Activated CD4-positive, alpha-beta T cell treated with anti-CD3 and anti-CD28 coated beads for 36 hours (primary cell): ENCODE measurements around the gene GFOD1. TPM values are rescaled to one million over a fixed set of nuclear protein-coding genes. Genes with fewer than 3 reads are reported as not detected.

ENCODE experiments used
- ATAC-seq: fragments of 200-7000 bp; cut with Tn5 transposase; one replicate; pipeline ENCODE4 v1.10.0; 2021; ENCODE audit warnings: mild to moderate bottlenecking, moderate library complexity
- CTCF ChIA-PET: fragments of 350-600 bp; sonication (Branson Sonifier 250); formaldehyde crosslinking; loops from one replicate; lab custom pipeline; 2021; ENCODE audit warnings: antibody characterized with exemption; lab: Charles Lee
- POLR2A ChIA-PET: fragments of 350-600 bp; sonication (Branson Sonifier 250); formaldehyde crosslinking; loops from one replicate; lab custom pipeline; 2021; ENCODE audit warnings: antibody characterized with exemption, inconsistent platforms; lab: Charles Lee
- DNase-seq: peaks from one replicate; pipeline ENCODE4 v3.0.0-alpha.2; 2020
- H3K27ac Mint-ChIP-seq: one replicate; pipeline ENCODE4 v1.8.0; 2021; ENCODE audit warnings: mixed read lengths
- H3K27me3 Mint-ChIP-seq: one replicate; pipeline ENCODE4 v1.8.0; 2021; ENCODE audit warnings: mixed read lengths
- H3K36me3 Mint-ChIP-seq: one replicate; pipeline ENCODE4 v1.8.0; 2021; ENCODE audit warnings: low read depth, mixed read lengths
- H3K4me1 Mint-ChIP-seq: one replicate; pipeline ENCODE4 v1.8.0; 2021; ENCODE audit warnings: mixed read lengths
- H3K4me3 Mint-ChIP-seq: one replicate; pipeline ENCODE4 v1.8.0; 2021; ENCODE audit warnings: mild to moderate bottlenecking, moderate library complexity, mixed read lengths
- H3K9me3 Mint-ChIP-seq: one replicate; pipeline ENCODE4 v1.8.0; 2021; ENCODE audit warnings: low read depth, mixed read lengths
- intact Hi-C, 2 experiments: fragments of 100-400 bp; cut with DNase I in 1 of 2; cut with micrococcal nuclease in 1 of 2; formaldehyde crosslinking; loops; one replicate each; pipeline versions ENCODE4 v1.14.2 to v1.15.1; 2022 to 2024; cut with DNase I, micrococcal nuclease
- total RNA-seq, 2 experiments: library from RNA; stranded (reverse); gene quantifications; one replicate each; pipeline ENCODE4 v1.2.3, GENCODE V29; 2021

GFOD1 gene
- total RNA-seq, 2 experiments from 2014 or later, result 4.2 to 5.8 TPM

- ChIA-PET POLR2A (no interaction called here), CTCF (interaction anchor here (0.7 to 1.3 kb wide), 2 partner anchors 66 to 94 kb away, joined by 3 to 7 read pairs; no protein-coding TSS in a partner anchor)
- DNase-seq (no peak), ATAC-seq (no peak)
- intact Hi-C loops, result no loop called here
- Mint-ChIP-seq H3K4me3 (no peak overlapping the region), H3K36me3 (no peaks in the 10 kb centered on the region), H3K27me3 (peaks cover 5% of the 10 kb centered on the region), H3K9me3 (no peaks in the 10 kb centered on the region), H3K27ac (no peak overlapping the region), H3K4me1 (peaks cover 53% of the 10 kb centered on the region)
These were observed 64.1 kb downstream of the GFOD1 start for GRCh38 chr6:13423252-13423651.

GRCh38 chr6:13422681-13423221, 64.6 kb downstream of the GFOD1 start:
- intact Hi-C loops, result no loop called here
- POLR2A ChIA-PET, result no interaction called here
- H3K27me3 Mint-ChIP-seq, result peaks cover 5% of the 10 kb centered on the region
- DNase-seq, result no peak
- H3K4me3 Mint-ChIP-seq, result no peak overlapping the region
- no peak for ATAC-seq
- no peaks in the 10 kb centered on the region for H3K9me3 Mint-ChIP-seq
- no peaks in the 10 kb centered on the region for H3K36me3 Mint-ChIP-seq
- CTCF ChIA-PET, result interaction anchor here (0.7 to 1.3 kb wide), 2 partner anchors 65 to 94 kb away, joined by 3 to 7 read pairs; no protein-coding TSS in a partner anchor
- no peak overlapping the region for H3K27ac Mint-ChIP-seq
- H3K4me1 Mint-ChIP-seq, result peaks cover 48% of the 10 kb centered on the region

DNA sequence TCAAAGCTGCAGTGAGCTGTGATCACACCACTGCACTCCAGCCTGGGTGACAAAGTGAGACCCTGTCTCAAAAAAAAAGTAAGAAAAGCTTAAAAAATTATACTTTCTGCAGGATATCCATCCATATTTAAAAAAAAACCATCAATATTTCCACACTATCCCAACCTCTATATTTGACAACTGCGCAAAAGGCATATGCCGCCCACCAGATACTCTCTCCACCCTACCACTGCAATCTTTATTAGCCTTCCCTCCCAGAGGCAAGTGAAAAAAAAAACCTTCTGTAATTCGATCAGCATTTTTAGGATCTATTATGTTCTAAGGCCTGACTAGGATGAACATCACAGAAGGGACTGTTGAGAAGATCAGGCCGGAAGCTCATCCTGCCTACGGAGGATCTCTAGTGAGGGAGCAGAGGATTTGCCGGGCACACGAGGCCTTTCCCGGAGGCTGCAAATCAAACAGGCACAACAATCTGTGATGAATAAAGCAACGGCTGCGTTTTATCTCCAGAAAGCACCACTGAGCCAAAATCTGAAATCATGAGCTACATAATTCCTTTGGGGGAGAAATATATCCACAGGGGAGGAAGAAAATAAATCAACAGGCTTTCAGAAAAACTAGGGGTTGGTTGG, 65.9 kb downstream of the GFOD1 start:
- no peaks in the 10 kb centered on the region for H3K36me3 Mint-ChIP-seq
- intact Hi-C loops, result no loop called here
- DNase-seq (no peak), ATAC-seq (no peak)
- ChIA-PET POLR2A (interaction anchor here (0.6 kb wide), 1 partner anchor 20 kb away, joined by 3 read pairs; no protein-coding TSS in a partner anchor), CTCF (interaction anchor here (0.5 to 0.9 kb wide), 3 partner anchors 8 to 222 kb away, joined by 3 read pairs; no protein-coding TSS in a partner anchor)
- H3K27ac Mint-ChIP-seq, result no peak overlapping the region
- no peaks in the 10 kb centered on the region for H3K9me3 Mint-ChIP-seq
- peaks cover 5% of the 10 kb centered on the region for H3K27me3 Mint-ChIP-seq
- H3K4me1 Mint-ChIP-seq, result peaks cover 36% of the 10 kb centered on the region
- no peak overlapping the region for H3K4me3 Mint-ChIP-seq

DNA sequence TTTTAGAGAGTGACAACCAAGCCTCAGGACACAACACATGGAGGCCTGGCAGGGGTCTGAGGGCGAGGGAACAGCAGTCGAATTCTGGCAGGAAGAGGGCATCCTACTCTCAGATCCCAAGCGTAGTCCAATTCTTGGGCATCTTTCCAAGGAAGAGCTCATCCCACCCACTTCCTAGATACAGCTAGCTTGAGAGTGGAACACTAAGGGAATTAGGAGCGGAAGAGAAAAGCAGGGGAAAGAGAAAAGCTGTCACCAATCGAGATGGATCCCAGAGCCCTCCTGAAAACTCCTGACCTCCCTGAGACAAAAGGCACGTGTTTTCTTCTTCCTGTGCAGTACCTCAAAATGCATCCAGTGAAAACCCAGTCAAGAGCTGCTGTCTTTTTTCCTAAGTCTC, 67.1 kb downstream of the GFOD1 start:
- H3K9me3 Mint-ChIP-seq, result peaks cover 4% of the 10 kb centered on the region
- no peak overlapping the region for H3K4me3 Mint-ChIP-seq
- ATAC-seq (no peak), DNase-seq (no peak)
- ChIA-PET CTCF (interaction anchor here (0.7 to 1.4 kb wide), 2 partner anchors 57 to 110 kb away, joined by 3 read pairs; no protein-coding TSS in a partner anchor), POLR2A (no interaction called here)
- H3K27ac Mint-ChIP-seq, result no peak overlapping the region
- intact Hi-C loops, result no loop called here
- H3K4me1 Mint-ChIP-seq, result peaks cover 24% of the 10 kb centered on the region
- peaks cover 5% of the 10 kb centered on the region for H3K27me3 Mint-ChIP-seq
- H3K36me3 Mint-ChIP-seq, result no peaks in the 10 kb centered on the region

DNA sequence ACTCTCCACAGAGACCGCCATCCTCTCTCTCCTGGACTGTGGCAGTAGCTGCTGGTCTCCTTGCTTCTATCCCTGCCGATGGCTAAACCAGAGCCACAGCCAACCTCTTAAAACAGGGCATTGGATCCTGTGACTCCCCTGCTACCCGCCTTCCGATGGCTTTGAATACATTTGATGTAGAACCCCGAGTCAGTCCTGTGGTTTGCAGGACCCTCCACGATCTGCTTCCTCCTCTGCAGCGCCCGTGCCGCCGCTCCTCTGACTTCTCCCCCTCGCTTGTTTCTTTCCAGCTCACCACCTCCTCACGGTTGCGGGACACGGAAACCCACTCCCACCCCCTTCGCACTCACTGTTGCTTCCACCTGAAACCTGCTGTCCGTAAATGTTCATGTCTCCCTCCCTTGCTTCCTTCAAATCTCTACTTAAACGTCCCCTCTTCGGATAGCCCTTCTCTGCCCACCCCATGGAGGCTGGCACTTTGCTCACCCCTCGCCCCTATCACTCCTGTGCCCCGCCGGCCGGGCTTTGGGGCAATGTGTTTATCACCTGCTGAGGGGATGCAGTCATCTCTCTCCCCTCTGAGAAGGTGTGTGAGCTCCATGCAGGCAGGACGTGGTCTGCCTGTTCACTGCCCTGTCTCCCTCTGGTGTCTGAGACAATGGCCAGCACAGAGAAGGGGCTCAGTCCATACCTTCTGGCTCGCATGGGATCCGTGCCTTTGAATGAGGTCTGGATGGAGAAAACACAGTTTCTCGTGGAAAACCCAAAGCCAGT, 67.8 kb downstream of the GFOD1 start:
- Mint-ChIP-seq H3K4me1 (peaks cover 20% of the 10 kb centered on the region), H3K27ac (no peak overlapping the region), H3K27me3 (peaks cover 5% of the 10 kb centered on the region), H3K9me3 (peaks cover 4% of the 10 kb centered on the region), H3K4me3 (no peak overlapping the region), H3K36me3 (no peaks in the 10 kb centered on the region)
- ATAC-seq (peak; percentile 42), DNase-seq (no peak)
- ChIA-PET POLR2A (no interaction called here), CTCF (interaction anchor here (0.5 to 1.4 kb wide), 3 partner anchors 48 to 1398 kb away, joined by 3 to 6 read pairs (median 3); no protein-coding TSS in a partner anchor)
- intact Hi-C loops, result no loop called here

DNA sequence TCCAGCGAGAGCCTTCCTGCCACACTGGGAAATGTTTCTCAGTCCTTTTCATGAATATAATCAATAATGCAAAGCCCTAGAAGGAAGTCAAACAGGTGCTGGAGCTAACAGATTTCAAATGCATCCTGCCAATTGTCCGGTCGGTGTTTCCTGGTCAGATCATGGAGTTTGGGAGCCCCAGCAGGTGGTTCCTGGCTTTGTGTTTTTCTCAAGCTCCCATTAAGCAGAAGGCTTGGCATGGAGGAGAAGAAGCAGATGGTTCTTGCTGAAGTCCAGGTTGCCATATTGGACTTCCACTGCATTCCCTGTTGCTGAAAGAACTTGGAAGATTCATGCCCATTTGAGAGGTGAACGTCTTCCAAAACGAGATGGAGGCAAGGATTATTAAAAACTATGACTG, 68.6 kb downstream of the GFOD1 start:
- Mint-ChIP-seq H3K36me3 (no peaks in the 10 kb centered on the region), H3K4me1 (peaks cover 20% of the 10 kb centered on the region), H3K4me3 (no peak overlapping the region), H3K27me3 (peaks cover 5% of the 10 kb centered on the region), H3K9me3 (peaks cover 4% of the 10 kb centered on the region), H3K27ac (no peak overlapping the region)
- POLR2A ChIA-PET, result no interaction called here
- ATAC-seq (no peak), DNase-seq (no peak)
- intact Hi-C loops, result no loop called here
- CTCF ChIA-PET, result interaction anchor here (0.5 to 1.5 kb wide), 4 partner anchors 11 to 1397 kb away, joined by 3 to 6 read pairs (median 4); no protein-coding TSS in a partner anchor

GRCh38 chr6:13417954-13418353, 69.4 kb downstream of the GFOD1 start:
- Mint-ChIP-seq H3K4me3 (no peak overlapping the region), H3K9me3 (peaks cover 4% of the 10 kb centered on the region), H3K4me1 (peaks cover 17% of the 10 kb centered on the region), H3K27ac (no peak overlapping the region), H3K36me3 (no peaks in the 10 kb centered on the region), H3K27me3 (peaks cover 5% of the 10 kb centered on the region)
- ATAC-seq (no peak), DNase-seq (no peak)
- intact Hi-C loops, result no loop called here
- POLR2A ChIA-PET, result no interaction called here
- CTCF ChIA-PET, result interaction anchor here (0.8 to 1.5 kb wide), 3 partner anchors 10 to 68 kb away, joined by 3 to 4 read pairs (median 3); no protein-coding TSS in a partner anchor

- H3K27ac Mint-ChIP-seq, result no peak overlapping the region
- H3K9me3 Mint-ChIP-seq, result peaks cover 4% of the 10 kb centered on the region
- DNase-seq (no peak), ATAC-seq (no peak)
- CTCF ChIA-PET, result interaction anchor here (0.8 to 1.5 kb wide), 3 partner anchors 10 to 68 kb away, joined by 3 to 4 read pairs (median 3); no protein-coding TSS in a partner anchor
- peaks cover 17% of the 10 kb centered on the region for H3K4me1 Mint-ChIP-seq
- no peak overlapping the region for H3K4me3 Mint-ChIP-seq
- intact Hi-C loops, result no loop called here
- POLR2A ChIA-PET, result no interaction called here
- no peaks in the 10 kb centered on the region for H3K36me3 Mint-ChIP-seq
- peaks cover 5% of the 10 kb centered on the region for H3K27me3 Mint-ChIP-seq
These were observed 70.0 kb downstream of the GFOD1 start for GRCh38 chr6:13417431-13417830.

- CTCF ChIA-PET, result interaction anchor here (2.1 kb wide), 1 partner anchor 77 kb away, joined by 5 read pairs; no protein-coding TSS in a partner anchor
- Mint-ChIP-seq H3K27ac (no peak overlapping the region), H3K36me3 (no peaks in the 10 kb centered on the region)
These were observed 72.1 kb downstream of the GFOD1 start for GRCh38 chr6:13415283-13415682.

GRCh38 chr6:13413900-13414555, 73.4 kb downstream of the GFOD1 start:
- H3K9me3 Mint-ChIP-seq, result peaks cover 4% of the 10 kb centered on the region
- H3K4me1 Mint-ChIP-seq, result peaks cover 1% of the 10 kb centered on the region
- ChIA-PET POLR2A (interaction anchor here (0.6 kb wide), 1 partner anchor 195 kb away, joined by 4 read pairs; no protein-coding TSS in a partner anchor), CTCF (interaction anchor here (0.7 to 2.1 kb wide), 3 partner anchors 38 to 124 kb away, joined by 3 to 5 read pairs (median 3); no protein-coding TSS in a partner anchor)
- DNase-seq (peak; percentile 48), ATAC-seq (peak; percentile 66)
- no peak overlapping the region for H3K27ac Mint-ChIP-seq
- intact Hi-C loops, result no loop called here
- no peaks in the 10 kb centered on the region for H3K36me3 Mint-ChIP-seq
- no peak overlapping the region for H3K4me3 Mint-ChIP-seq
- no peaks in the 10 kb centered on the region for H3K27me3 Mint-ChIP-seq

More at GRCh38 chr6:13415283-13415682, 72.1 kb downstream of the GFOD1 start:
- Mint-ChIP-seq H3K9me3 (peaks cover 4% of the 10 kb centered on the region), H3K4me1 (peaks cover 14% of the 10 kb centered on the region), H3K4me3 (no peak overlapping the region), H3K27me3 (peaks cover 5% of the 10 kb centered on the region)
- intact Hi-C loops, result no loop called here
- ATAC-seq (no peak), DNase-seq (no peak)
- POLR2A ChIA-PET, result no interaction called here
